ENCODE measurements around the gene SH2D6. TPM values are rescaled to one million over a fixed set of nuclear protein-coding genes. Genes with fewer than 3 reads are reported as not detected.
"Not testable (repeated sequence)": the region's sequence is repeated elsewhere in the genome, so short reads cannot be mapped to it uniquely, and the experiment has no call there.

The SH2D6 gene
- total RNA-seq, 2 experiments from 2014 or later: 0.77 to 0.96 TPM

- intact Hi-C loops (cut with micrococcal nuclease): no loop called here
These were observed 4.7 kb upstream of the SH2D6 start for GRCh38 chr2:85413592-85414420.

GRCh38 chr2:85414421-85414759 is 4.1 kb upstream of the SH2D6 start:
- H3K4me1 Mint-ChIP-seq (ENCODE audit: low read depth): peaks cover 33% of the 10 kb centered on the region
- H3K36me3 Mint-ChIP-seq (ENCODE audit: low read depth); ATAC-seq; H3K27me3 Mint-ChIP-seq; intact Hi-C loops (cut with micrococcal nuclease); H3K9me3 Mint-ChIP-seq; H3K27ac Mint-ChIP-seq; DNase-seq; H3K4me3 Mint-ChIP-seq: not testable (repeated sequence)
- POLR2A ChIA-PET: interaction anchor here (0.7 to 15.2 kb wide), 3 partner anchors 9 to 130 kb away, joined by 3 to 331 read pairs (median 3); partner anchors contain the start of genes MAT2A and TGOLN2
- CTCF ChIA-PET: interaction anchor here (0.7 to 4.8 kb wide), 2 partner anchors 137 to 142 kb away, joined by 3 to 18 read pairs; no protein-coding TSS in a partner anchor

More at GRCh38 chr2:85413592-85414420, 4.7 kb upstream of the SH2D6 start:
- H3K27me3 Mint-ChIP-seq: no peaks in the 10 kb centered on the region
- H3K4me3 Mint-ChIP-seq: peak overlapping the region; percentile 71
- H3K36me3 Mint-ChIP-seq (ENCODE audit: low read depth): no peaks in the 10 kb centered on the region
- H3K4me1 Mint-ChIP-seq (ENCODE audit: low read depth): peaks cover 37% of the 10 kb centered on the region
- ATAC-seq (peak; percentile 44), DNase-seq (peak; percentile 69)
- H3K9me3 Mint-ChIP-seq: no peaks in the 10 kb centered on the region
- H3K27ac Mint-ChIP-seq: no peak overlapping the region
- CTCF ChIA-PET: interaction anchor here (0.7 to 4.8 kb wide), 4 partner anchors 8 to 143 kb away, joined by 3 to 18 read pairs (median 4); no protein-coding TSS in a partner anchor
- POLR2A ChIA-PET: interaction anchor here (0.7 to 15.2 kb wide), 2 partner anchors 8 to 131 kb away, joined by 3 to 331 read pairs; partner anchors contain the start of gene MAT2A
- TF ChIP-seq CTCF (IDR thresholded peaks at IDR 0.05): no peak

- CTCF ChIA-PET: interaction anchor here (4.8 kb wide), 1 partner anchor 137 kb away, joined by 18 read pairs; no protein-coding TSS in a partner anchor
- Mint-ChIP-seq H3K27me3 (no peaks in the 10 kb centered on the region), H3K4me1 (ENCODE audit: low read depth) (peaks cover 33% of the 10 kb centered on the region), H3K36me3 (ENCODE audit: low read depth) (no peaks in the 10 kb centered on the region), H3K4me3 (no peak overlapping the region), H3K9me3 (no peaks in the 10 kb centered on the region), H3K27ac (no peak overlapping the region)
- POLR2A ChIA-PET: interaction anchor here (0.7 to 15.2 kb wide), 3 partner anchors 9 to 129 kb away, joined by 3 to 331 read pairs (median 3); partner anchors contain the start of genes MAT2A and TGOLN2
- no peak for TF ChIP-seq CTCF (IDR thresholded peaks at IDR 0.05)
- intact Hi-C loops (cut with micrococcal nuclease): no loop called here
- ATAC-seq (no peak), DNase-seq (no peak)
These were observed 3.6 kb upstream of the SH2D6 start for GRCh38 chr2:85414761-85415553.

GRCh38 chr2:85415980-85416650 is 2.4 kb upstream of the SH2D6 start:
- ChIA-PET CTCF (interaction anchor here (4.8 kb wide), 1 partner anchor 136 kb away, joined by 18 read pairs; no protein-coding TSS in a partner anchor), POLR2A (interaction anchor here (0.7 to 15.2 kb wide), 3 partner anchors 76 to 128 kb away, joined by 3 to 331 read pairs (median 3); partner anchors contain the start of gene MAT2A)
- H3K4me3 Mint-ChIP-seq: no peak overlapping the region
- TF ChIP-seq CTCF (IDR thresholded peaks at IDR 0.05): no peak
- no peaks in the 10 kb centered on the region for H3K27me3 Mint-ChIP-seq
- intact Hi-C loops (cut with micrococcal nuclease): no loop called here
- peaks cover 31% of the 10 kb centered on the region for H3K4me1 Mint-ChIP-seq (ENCODE audit: low read depth)
- no peak for ATAC-seq
- H3K36me3 Mint-ChIP-seq (ENCODE audit: low read depth): no peaks in the 10 kb centered on the region
- DNase-seq: no peak
- no peaks in the 10 kb centered on the region for H3K9me3 Mint-ChIP-seq
- no peak overlapping the region for H3K27ac Mint-ChIP-seq
